GM18505 (cell line): ENCODE data around the gene CTCF.

Experiments used
- ATAC-seq: cut with Tn5 transposase; IDR thresholded peaks from one replicate; pipeline ENCODE4 v1.9.1; 2021; ENCODE audit not compliant: unreplicated experiment
- POLR2A ChIP-seq: IDR thresholded peaks from 4 replicates; pipeline ENCODE4 v1.6.1; 2011; ENCODE audit warnings: borderline replicate concordance; ENCODE audit not compliant: insufficient read depth, insufficient read length; ENCODE audit errors: extremely low read depth

CTCF gene

DNA sequence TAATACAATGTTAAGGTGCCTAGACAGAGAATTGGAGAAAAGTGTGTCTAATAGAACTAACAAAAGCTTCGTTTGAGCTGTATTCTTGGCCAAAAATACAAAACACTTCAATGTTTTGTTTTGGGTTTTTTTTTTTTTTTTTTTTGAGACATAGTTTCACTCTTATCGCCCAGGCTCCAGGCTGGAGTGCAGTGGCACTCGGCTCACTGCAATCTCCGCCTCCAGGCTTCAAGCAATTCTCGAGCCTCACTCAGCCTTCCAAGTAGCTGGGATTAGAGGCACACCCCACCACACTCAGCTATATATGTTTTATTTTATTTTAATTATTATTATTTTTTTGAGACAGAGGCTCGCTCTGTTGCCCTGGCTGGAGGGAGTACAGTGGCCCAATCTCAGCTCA is 44.3 kb downstream of the CTCF start:
- ATAC-seq, result no peak
- TF ChIP-seq POLR2A, result no peak

DNA sequence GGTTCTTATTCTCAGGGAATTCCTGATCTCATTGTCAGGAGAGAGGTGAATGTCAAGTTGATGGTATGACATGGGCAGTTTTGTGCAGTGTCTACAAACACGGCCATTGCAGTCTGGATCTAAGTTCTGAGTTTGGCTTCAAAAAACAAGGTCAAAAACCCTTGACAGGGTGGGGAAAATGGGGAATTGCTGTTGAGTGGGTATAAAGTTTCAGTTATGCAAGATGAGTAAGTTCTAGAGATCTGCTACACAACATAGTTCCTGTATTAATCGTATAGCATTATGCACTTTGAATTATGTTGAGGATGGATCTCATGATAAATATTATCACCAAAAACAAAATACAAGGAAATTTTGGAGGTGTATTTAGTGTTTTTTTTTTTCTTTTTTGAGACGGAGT is 46.0 kb downstream of the CTCF start:
- no peak for ATAC-seq
- TF ChIP-seq POLR2A, result no peak

DNA sequence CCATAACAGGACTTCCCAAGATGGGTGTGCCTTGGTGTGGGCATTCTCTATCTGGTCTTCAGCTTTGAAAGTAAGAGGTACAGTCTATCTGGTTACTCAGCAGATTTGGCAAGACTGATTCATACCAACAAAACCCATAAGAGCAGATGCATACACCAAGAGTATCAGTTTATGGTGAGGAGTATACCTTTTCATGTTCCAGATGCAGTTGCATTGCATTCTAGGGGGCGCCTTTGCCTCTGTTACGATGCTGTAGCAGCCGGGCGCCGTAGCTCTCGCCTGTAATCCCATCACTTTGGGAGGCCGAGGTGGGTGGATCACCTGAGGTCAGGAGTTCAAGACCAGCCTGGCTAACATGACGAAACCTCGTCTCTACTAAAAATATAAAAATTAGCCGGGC is 51.5 kb downstream of the CTCF start:
- TF ChIP-seq POLR2A, result no peak
- no peak for ATAC-seq

DNA sequence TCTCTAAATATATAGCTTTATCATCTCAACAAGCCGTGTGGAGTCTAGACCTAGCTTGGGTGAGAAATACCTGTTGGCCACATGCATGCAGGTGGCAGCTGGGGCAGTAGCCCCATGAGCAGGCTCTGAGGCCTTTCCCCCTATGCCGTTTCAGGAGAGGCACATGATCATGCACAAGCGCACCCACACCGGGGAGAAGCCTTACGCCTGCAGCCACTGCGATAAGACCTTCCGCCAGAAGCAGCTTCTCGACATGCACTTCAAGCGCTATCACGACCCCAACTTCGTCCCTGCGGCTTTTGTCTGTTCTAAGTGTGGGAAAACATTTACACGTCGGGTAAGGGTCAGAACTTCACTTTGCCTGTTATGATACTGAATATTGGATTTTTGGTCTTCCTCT is 65.9 kb downstream of the CTCF start:
- no peak for TF ChIP-seq POLR2A
- no peak for ATAC-seq

DNA sequence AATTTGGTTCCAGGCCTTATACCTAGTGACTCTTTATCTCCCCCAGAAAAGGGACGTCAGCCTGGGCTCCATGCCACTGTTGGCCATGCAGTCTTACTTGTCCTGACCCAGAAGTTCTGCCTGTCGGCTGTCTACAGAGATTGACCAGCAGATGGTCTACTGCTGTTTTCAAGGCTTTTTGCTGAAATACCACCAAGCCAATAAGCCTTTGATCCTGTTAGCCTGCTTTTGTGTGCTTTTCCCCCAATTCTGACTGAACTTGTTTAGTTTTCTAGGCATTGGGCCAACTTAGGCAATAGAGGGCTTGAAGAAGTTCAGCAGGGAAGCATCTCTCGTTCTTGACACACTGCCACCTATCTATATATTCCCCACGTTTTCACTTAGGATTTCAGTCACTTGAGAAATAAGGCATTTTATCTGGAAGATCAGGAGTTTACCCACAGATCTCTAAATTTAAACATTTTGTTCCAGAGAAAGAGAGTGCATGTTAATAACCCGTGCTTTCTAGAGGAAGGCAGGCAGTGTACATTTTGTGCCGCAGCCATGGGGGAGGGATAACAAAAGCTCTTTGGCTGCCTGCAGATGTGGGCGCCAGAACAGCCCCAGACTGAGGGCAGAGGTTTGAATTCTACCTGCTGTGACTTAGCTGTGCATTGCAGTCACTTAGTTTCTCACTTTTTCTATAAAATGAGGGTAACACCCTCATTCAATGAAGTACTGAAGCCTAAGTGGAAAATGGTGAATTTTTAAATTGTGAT is 70.3 kb downstream of the CTCF start:
- TF ChIP-seq POLR2A, result no peak
- ATAC-seq, result no peak

DNA sequence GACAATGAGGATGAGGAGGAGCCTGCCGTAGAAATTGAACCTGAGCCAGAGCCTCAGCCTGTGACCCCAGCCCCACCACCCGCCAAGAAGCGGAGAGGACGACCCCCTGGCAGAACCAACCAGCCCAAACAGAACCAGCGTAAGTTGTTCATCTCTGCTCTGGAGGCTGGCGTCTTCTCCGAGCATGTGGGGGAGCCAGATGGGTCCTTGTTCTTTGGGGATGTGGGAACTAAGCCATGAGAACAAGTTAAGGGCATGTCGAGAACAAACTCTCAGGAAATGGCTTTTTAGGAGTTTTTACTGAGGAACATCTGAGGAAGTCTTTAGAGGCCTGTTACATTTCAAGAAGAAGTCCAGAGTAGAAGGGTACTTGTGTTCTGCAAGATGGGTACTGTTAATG is 74.4 kb downstream of the CTCF start:
- no peak for ATAC-seq
- TF ChIP-seq POLR2A, result no peak

DNA sequence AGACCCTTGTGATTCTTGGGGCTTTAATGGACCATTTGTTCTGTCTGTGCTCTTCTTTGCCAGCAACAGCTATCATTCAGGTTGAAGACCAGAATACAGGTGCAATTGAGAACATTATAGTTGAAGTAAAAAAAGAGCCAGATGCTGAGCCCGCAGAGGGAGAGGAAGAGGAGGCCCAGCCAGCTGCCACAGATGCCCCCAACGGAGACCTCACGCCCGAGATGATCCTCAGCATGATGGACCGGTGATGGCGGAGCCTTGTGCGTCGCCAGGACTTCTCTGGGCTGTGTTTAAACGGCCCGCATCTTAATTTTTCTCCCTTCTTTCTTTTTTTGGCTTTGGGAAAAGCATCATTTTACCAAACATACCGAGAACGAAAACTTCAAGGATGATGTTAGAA is 75.3 kb downstream of the CTCF start:
- ATAC-seq, result no peak
- no peak for TF ChIP-seq POLR2A

DNA sequence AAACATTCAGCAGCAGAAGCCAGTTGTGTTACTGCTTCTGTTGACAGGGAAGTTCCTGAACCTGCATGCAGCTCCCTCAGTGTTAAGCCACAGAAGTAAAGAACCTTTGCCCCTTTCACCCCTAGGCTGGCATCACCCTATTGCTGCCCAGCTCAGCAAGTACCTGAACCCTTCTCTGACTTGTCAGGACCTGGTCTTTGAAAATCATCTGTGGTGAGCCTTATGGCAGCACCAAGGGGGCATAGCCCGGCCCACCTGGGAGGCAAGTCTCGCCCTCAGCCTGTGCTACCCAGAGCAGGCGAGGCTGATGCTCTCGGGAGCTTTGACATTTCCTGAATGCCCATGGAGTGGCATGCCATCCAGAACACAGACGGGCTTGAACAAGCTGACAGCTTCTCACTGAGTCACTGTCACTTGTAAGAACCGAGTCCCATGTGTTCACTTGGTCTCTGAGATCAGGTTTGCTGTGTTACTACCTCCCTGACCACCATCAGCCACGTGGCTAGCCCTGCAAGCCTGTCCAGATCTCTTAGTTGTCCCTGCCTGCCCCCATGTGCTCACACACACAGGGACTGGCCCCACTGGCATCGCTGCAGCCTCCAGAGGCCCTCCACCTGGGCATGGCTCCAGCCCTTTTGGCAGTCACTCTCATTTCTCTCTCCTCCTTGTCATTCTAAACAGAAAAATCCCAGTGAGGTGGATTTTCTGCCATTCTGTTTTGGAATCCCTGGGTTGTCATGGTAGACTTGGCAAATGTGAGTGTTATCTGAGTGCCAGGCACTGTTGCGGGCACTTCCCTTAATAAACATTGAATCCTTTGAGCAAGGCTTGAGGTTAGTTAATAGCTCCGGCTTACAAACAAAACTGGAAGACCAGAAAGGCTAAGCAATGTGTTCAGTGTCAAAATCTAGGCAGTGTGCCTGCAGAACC is 79.7 kb downstream of the CTCF start:
- no peak for TF ChIP-seq POLR2A
- ATAC-seq, result no peak

DNA sequence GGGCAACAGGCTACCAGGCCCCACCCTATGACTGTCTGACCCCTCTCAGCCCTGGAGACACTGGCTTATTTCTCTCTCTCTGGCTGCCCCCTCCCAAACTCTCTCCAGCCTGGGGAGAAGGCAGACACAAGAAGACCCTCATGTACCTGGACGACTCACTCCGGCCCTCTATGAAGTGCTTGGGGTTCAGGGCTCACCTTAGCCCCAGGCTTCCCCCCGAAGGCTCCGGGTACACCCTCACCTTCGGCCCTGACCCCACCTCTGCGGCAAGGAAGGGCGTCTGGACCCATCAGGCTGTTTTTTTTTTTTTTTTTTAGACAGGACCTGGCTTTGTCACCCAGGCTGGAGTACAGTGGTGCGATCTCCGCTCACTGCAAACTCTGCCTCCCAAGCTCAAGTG is 81.7 kb downstream of the CTCF start:
- no peak for TF ChIP-seq POLR2A
- no peak for ATAC-seq

DNA sequence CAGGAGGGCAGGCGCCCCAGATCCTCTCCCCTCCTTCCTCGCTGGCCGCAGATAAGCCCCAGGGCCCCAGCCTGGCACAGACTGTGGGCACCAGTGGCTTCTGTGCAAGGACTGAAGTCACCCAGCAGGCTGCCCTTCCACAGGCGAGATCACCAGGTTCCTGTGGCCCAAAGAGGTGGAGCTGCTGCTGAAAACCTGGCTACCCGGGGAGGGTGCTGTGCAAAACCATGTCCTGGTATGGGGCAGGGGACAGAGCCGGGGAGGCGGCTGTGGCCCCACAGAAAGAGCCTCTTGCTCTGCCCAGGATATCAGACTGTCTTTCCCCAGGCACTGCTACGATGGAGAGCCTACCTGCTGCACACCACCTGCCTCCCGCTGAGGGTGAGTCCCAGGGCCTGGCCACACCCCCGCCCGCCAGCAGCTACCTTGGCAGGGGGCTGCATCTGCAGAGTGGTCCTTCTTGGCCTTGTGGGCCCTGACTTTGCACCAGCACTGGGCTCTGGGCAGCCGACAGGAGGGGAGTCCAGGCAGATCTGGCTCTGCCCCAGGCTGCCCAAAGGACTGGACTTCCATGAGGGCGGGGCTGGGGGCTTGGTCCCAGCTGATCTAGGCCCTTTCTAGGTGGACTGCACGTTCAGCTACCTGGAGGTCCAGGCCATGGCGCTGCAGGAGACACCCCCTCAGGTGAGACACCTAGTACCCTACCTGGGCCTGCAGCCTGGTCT is 83.2 kb downstream of the CTCF start:
- ATAC-seq, result no peak
- no peak for TF ChIP-seq POLR2A

DNA sequence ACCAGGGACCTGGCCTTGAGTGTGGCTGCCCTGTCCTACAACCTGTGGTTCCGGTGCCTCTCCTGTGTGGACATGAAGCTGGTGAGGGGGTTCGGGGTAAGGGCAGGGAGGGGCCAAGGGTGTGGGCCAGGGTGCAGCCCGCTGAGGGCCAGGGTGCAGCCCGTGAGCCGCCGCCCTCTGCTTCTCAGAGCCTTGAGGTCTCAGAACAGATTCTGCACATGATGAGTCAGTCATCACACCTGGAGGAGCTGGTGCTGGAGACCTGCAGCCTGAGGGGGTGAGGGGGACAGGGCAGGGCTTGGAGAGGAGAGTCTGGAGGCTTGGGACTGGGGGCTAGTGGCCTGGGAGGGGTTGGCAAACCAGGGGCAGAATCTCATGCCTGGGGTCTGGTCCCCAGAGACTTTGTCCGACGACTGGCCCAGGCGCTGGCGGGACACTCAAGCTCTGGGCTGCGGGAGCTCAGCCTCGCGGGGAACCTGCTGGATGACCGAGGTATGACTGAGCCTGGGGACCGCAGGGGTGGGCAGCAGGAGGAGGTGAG is 84.9 kb downstream of the CTCF start:
- no peak for TF ChIP-seq POLR2A

DNA sequence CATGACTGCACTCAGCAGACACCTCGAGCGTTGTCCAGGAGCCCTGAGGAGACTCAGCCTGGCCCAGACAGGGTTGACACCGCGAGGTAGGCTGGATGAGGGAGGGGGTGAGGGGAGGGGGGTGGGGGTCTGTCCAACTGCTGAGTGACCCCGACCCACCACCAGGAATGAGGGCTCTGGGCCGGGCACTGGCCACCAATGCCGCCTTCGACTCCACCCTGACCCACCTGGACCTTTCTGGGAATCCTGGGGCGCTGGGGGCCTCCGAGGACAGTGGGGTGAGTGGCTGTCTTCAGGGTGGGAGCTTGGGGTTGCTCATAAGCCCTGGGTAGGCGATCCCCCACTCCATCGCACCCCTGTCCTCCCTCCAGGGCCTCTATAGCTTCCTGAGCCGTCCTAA is 85.4 kb downstream of the CTCF start:
- no peak for ATAC-seq

More for the DNA sequence above, 84.9 kb downstream of the CTCF start:
- ATAC-seq, result no peak

More for the DNA sequence above, 85.4 kb downstream of the CTCF start:
- no peak for TF ChIP-seq POLR2A
